ENCODE results near the gene GLI3.

Gene GLI3

GRCh38 chr7:42022791-42023190 lies 214.2 kb downstream of the GLI3 start:
- no peak overlapping the region for H3K27ac Mint-ChIP-seq
- H3K36me3 Mint-ChIP-seq: no peaks in the 10 kb centered on the region
- no peak overlapping the region for H3K4me3 Mint-ChIP-seq
- no peaks in the 10 kb centered on the region for H3K4me1 Mint-ChIP-seq
- H3K9me3 Mint-ChIP-seq: no peaks in the 10 kb centered on the region
- H3K27me3 Mint-ChIP-seq: peaks cover 4% of the 10 kb centered on the region

DNA sequence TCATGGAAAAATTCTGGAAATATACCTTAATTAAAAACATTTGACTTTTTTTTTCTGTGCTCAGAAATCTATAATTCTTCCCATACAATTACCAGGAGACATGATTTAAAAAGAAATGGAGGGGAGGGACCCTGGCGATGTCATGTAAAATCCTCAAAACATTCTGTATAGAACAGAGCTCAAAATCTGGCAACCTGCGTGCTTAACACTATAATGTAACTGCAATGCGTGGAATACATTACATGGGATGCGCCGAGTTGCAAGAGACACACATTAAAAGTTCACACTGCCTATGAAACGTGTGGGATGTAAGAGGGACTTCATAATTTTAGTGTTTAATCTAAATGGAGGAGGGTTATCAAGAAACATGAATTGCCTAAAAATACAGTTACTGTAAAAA lies 215.0 kb downstream of the GLI3 start:
- no peaks in the 10 kb centered on the region for H3K9me3 Mint-ChIP-seq
- H3K4me3 Mint-ChIP-seq: no peak overlapping the region
- H3K27ac Mint-ChIP-seq: no peak overlapping the region
- no peaks in the 10 kb centered on the region for H3K36me3 Mint-ChIP-seq
- H3K27me3 Mint-ChIP-seq: peaks cover 4% of the 10 kb centered on the region
- no peaks in the 10 kb centered on the region for H3K4me1 Mint-ChIP-seq

DNA sequence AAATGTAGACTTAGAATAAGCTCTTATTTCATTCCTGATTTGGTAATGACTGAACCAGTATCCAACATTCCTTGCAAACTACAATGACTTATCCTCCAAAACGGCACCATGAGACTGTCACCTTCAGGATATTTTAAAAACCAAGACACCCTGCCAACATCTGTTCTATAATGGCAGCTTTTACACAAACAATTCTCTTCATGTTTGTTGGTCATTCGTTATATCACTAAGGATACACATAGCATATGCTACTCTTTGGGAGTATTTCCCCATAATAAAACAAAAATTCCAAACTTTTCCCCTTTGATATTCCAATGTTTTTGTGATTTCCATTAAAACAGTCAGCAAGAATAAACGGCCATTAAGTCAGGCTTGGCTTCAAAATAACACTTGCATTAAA lies 215.4 kb downstream of the GLI3 start:
- Mint-ChIP-seq H3K9me3 (no peaks in the 10 kb centered on the region), H3K27me3 (peaks cover 4% of the 10 kb centered on the region), H3K36me3 (no peaks in the 10 kb centered on the region), H3K27ac (no peak overlapping the region), H3K4me3 (no peak overlapping the region), H3K4me1 (no peaks in the 10 kb centered on the region)

GRCh38 chr7:42020061-42020460 lies 216.9 kb downstream of the GLI3 start:
- Mint-ChIP-seq H3K36me3 (no peaks in the 10 kb centered on the region), H3K27ac (no peak overlapping the region), H3K4me3 (no peak overlapping the region), H3K4me1 (no peaks in the 10 kb centered on the region), H3K9me3 (no peaks in the 10 kb centered on the region), H3K27me3 (peaks cover 4% of the 10 kb centered on the region)

GRCh38 chr7:42017349-42017986 lies 219.5 kb downstream of the GLI3 start:
- Mint-ChIP-seq H3K4me3 (no peak overlapping the region), H3K27ac (no peak overlapping the region), H3K36me3 (peaks cover 3% of the 10 kb centered on the region), H3K9me3 (peaks cover 7% of the 10 kb centered on the region), H3K4me1 (no peaks in the 10 kb centered on the region), H3K27me3 (peaks cover 4% of the 10 kb centered on the region)

- Mint-ChIP-seq H3K9me3 (peaks cover 7% of the 10 kb centered on the region), H3K27ac (no peak overlapping the region), H3K27me3 (peaks cover 4% of the 10 kb centered on the region), H3K36me3 (peaks cover 3% of the 10 kb centered on the region), H3K4me3 (no peak overlapping the region), H3K4me1 (no peaks in the 10 kb centered on the region)
Observed at GRCh38 chr7:42016517-42016916, 220.5 kb downstream of the GLI3 start.

DNA sequence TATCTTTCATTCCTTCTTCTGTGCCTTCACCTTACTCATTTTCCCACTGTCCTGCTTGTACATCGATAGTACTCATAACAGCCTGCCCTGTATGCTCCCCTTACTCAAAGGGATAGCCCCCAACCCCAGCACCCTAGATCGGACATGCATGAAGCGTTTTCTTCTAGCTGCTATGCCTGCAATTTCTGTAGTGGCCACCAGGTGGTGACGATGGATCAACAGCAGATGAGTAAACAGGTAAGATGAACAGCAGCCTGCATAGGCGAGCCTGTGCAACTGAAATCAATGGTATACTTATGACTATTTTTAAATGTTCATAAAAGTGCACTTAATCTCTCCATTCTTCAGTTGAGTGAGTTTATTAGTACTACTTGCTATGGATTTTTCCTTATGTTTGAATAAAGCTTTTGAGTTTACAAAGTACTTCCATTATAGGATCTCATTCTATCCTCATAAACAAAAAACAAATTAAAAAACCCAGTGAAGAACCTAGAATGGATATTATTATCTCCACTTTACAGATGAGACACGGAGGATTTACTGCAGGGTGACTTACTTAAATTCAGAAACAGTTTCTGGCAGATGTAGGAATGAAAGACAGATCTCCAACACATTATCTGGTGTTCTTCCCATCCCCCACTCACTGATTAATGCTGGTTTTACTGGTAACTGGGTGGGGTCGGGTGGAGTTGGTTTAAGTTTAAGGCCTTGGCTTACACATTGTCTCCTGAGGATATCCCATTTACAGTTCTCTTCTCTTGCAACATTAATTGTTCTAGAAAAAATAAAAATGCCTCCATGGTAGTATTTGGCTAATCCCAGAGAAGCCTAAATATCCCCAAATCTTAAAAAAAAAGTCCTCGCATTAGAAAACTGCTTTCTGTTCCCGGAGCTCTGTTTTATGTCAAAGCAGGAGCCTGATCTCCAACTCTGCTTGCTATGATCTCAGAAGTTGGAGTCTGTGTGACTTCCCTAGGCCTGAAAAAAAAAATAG lies 222.1 kb downstream of the GLI3 start:
- Mint-ChIP-seq H3K9me3 (peaks cover 7% of the 10 kb centered on the region), H3K27ac (no peak overlapping the region), H3K27me3 (peaks cover 4% of the 10 kb centered on the region), H3K36me3 (peaks cover 3% of the 10 kb centered on the region), H3K4me3 (no peak overlapping the region), H3K4me1 (no peaks in the 10 kb centered on the region)

- H3K4me1 Mint-ChIP-seq: no peaks in the 10 kb centered on the region
- no peak overlapping the region for H3K27ac Mint-ChIP-seq
- H3K36me3 Mint-ChIP-seq: peaks cover 3% of the 10 kb centered on the region
- no peaks in the 10 kb centered on the region for H3K27me3 Mint-ChIP-seq
- H3K4me3 Mint-ChIP-seq: no peak overlapping the region
- H3K9me3 Mint-ChIP-seq: peaks cover 7% of the 10 kb centered on the region
Observed at GRCh38 chr7:42012786-42013360, 224.1 kb downstream of the GLI3 start.

- Mint-ChIP-seq H3K4me1 (no peaks in the 10 kb centered on the region), H3K27me3 (no peaks in the 10 kb centered on the region), H3K36me3 (peaks cover 3% of the 10 kb centered on the region), H3K4me3 (no peak overlapping the region), H3K9me3 (peaks cover 7% of the 10 kb centered on the region), H3K27ac (no peak overlapping the region)
Observed at GRCh38 chr7:42012313-42012712, 224.7 kb downstream of the GLI3 start.

DNA sequence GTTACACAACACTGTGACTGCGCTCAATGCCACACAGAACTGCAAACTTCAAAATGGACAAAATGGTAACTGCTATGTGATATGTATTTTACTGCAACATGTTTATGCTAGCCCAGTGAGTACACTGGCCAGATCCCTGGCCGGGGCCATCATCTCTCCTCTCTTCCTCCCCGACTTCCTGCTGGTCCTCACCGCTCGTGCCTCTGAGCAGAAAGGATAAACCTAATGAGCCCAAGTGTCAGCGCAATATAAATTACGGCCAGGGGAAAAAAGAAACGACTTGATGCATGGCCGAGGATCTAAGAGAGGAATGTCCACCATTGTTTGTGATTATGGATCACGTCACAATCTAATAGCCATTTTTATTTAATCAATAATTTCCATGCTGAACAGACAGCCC lies 225.2 kb downstream of the GLI3 start:
- no peak overlapping the region for H3K4me3 Mint-ChIP-seq
- peaks cover 7% of the 10 kb centered on the region for H3K9me3 Mint-ChIP-seq
- no peak overlapping the region for H3K27ac Mint-ChIP-seq
- no peaks in the 10 kb centered on the region for H3K4me1 Mint-ChIP-seq
- no peaks in the 10 kb centered on the region for H3K27me3 Mint-ChIP-seq
- peaks cover 3% of the 10 kb centered on the region for H3K36me3 Mint-ChIP-seq

- H3K4me3 Mint-ChIP-seq: no peak overlapping the region
- peaks cover 7% of the 10 kb centered on the region for H3K9me3 Mint-ChIP-seq
- no peak overlapping the region for H3K27ac Mint-ChIP-seq
- H3K27me3 Mint-ChIP-seq: no peaks in the 10 kb centered on the region
- peaks cover 3% of the 10 kb centered on the region for H3K36me3 Mint-ChIP-seq
- H3K4me1 Mint-ChIP-seq: no peaks in the 10 kb centered on the region
Observed at GRCh38 chr7:42010751-42011150, 226.3 kb downstream of the GLI3 start.

DNA sequence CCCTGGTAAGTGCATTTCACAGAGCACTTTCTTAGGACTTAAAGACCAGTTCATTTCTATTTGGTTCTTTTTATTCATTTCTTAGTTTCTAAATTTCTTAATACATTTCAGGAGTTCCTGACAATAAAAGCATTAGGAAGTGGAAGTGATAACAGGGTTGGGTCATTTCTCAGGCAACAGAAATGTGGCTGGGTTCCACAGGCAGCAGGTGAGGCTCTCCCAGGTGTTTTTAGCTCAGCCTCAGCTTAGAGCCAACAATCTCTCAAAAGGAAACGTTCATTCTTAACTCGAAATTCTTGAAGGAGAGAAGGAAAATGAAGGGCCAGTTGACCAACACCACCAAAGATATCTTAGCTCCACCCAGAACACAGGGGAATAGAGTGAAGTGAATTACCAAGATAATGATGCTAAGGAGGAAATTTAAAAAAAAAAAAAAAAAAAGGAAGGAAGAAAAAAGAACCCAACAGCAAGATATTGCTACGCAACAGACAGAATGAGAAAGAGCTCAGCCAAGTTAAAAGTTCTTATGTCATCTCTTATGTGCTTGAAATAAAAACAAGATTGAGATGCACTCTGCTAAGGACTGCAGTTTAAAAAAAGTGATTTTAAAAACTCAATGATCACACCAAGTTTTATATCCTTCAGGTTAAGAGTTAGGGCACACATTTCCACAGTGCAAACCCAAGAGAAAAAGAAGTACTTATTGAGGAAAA lies 230.1 kb downstream of the GLI3 start:
- Mint-ChIP-seq H3K27me3 (no peaks in the 10 kb centered on the region), H3K27ac (no peak overlapping the region), H3K36me3 (no peaks in the 10 kb centered on the region), H3K4me3 (no peak overlapping the region), H3K9me3 (no peaks in the 10 kb centered on the region), H3K4me1 (no peaks in the 10 kb centered on the region)

GRCh38 chr7:42002654-42003053 lies 234.4 kb downstream of the GLI3 start:
- Mint-ChIP-seq H3K27ac (no peak overlapping the region), H3K27me3 (peaks cover 11% of the 10 kb centered on the region), H3K9me3 (no peaks in the 10 kb centered on the region), H3K4me3 (no peak overlapping the region), H3K36me3 (no peaks in the 10 kb centered on the region), H3K4me1 (no peaks in the 10 kb centered on the region)

GRCh38 chr7:41999736-42000283 lies 237.2 kb downstream of the GLI3 start:
- Mint-ChIP-seq H3K27me3 (peaks cover 11% of the 10 kb centered on the region), H3K4me1 (no peaks in the 10 kb centered on the region), H3K9me3 (no peaks in the 10 kb centered on the region), H3K36me3 (no peaks in the 10 kb centered on the region), H3K4me3 (no peak overlapping the region), H3K27ac (no peak overlapping the region)

DNA sequence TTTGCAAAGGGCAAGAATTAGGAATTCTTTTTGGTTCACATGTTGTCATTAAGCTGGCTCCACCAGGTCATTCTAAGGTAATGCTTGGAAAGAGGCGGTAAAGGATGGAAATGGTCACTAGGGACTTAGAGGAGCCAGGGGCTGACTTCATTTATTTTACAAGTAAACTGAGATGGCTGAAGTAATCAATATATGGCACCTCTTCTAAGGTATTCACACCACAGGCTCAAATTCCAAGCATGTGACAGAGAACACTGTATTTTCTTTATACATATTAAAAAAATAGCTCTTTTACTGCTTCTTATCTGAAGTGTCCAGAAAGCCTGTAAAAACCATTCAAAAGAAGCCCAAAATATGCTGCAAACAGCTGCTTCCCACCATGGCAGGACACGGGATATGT lies 239.0 kb downstream of the GLI3 start:
- no peaks in the 10 kb centered on the region for H3K4me1 Mint-ChIP-seq
- H3K9me3 Mint-ChIP-seq: no peaks in the 10 kb centered on the region
- H3K27ac Mint-ChIP-seq: no peak overlapping the region
- H3K27me3 Mint-ChIP-seq: peaks cover 11% of the 10 kb centered on the region
- no peaks in the 10 kb centered on the region for H3K36me3 Mint-ChIP-seq
- H3K4me3 Mint-ChIP-seq: no peak overlapping the region

Measured in activated naive CD4-positive, alpha-beta T cell treated with anti-CD3 and anti-CD28 coated beads, Interleukin-2, amount 50 U/mL, for 24 hours (primary cell).